GM18505 (cell line): ENCODE data around the gene PKN2.
"Not testable (repeated sequence)": the region's sequence is repeated elsewhere in the genome, so short reads cannot be mapped to it uniquely, and the experiment has no call there.

Experiments used
- ATAC-seq: cut with Tn5 transposase; IDR thresholded peaks from one replicate; pipeline ENCODE4 v1.9.1; 2021; ENCODE audit not compliant: unreplicated experiment
- POLR2A ChIP-seq: IDR thresholded peaks from 4 replicates; pipeline ENCODE4 v1.6.1; 2011; ENCODE audit warnings: borderline replicate concordance; ENCODE audit not compliant: insufficient read depth, insufficient read length; ENCODE audit errors: extremely low read depth

The PKN2 gene

GRCh38 chr1:88812366-88812765 lies 128.3 kb downstream of the PKN2 start:
- no peak for TF ChIP-seq POLR2A
- ATAC-seq, result no peak

- no peak for TF ChIP-seq POLR2A
- ATAC-seq, result no peak
These were observed 129.4 kb downstream of the PKN2 start for GRCh38 chr1:88813471-88813870.

GRCh38 chr1:88819642-88820041 lies 135.6 kb downstream of the PKN2 start:
- ATAC-seq, result not testable (repeated sequence)

GRCh38 chr1:88825721-88826120 lies 141.6 kb downstream of the PKN2 start:
- TF ChIP-seq POLR2A, result no peak
- ATAC-seq, result no peak

GRCh38 chr1:88847643-88848042 lies 163.6 kb downstream of the PKN2 start:
- TF ChIP-seq POLR2A, result no peak
- ATAC-seq, result no peak

GRCh38 chr1:88851303-88852063 lies 167.4 kb downstream of the PKN2 start:
- TF ChIP-seq POLR2A, result no peak
- no peak for ATAC-seq

- TF ChIP-seq POLR2A, result no peak
- ATAC-seq, result no peak
These were observed 183.9 kb downstream of the PKN2 start for GRCh38 chr1:88867743-88868521.

- not testable (repeated sequence) for ATAC-seq
These were observed 185.6 kb downstream of the PKN2 start for GRCh38 chr1:88869644-88870043.

GRCh38 chr1:88873737-88874349 lies 189.8 kb downstream of the PKN2 start:
- no peak for ATAC-seq
- no peak for TF ChIP-seq POLR2A

GRCh38 chr1:88875595-88875994 lies 191.5 kb downstream of the PKN2 start:
- ATAC-seq, result no peak
- TF ChIP-seq POLR2A, result no peak

GRCh38 chr1:88876573-88877365 lies 192.7 kb downstream of the PKN2 start:
- ATAC-seq, result no peak
- TF ChIP-seq POLR2A, result no peak

GRCh38 chr1:88877382-88877825 lies 193.3 kb downstream of the PKN2 start:
- no peak for ATAC-seq
- TF ChIP-seq POLR2A, result no peak

- ATAC-seq, result no peak
- TF ChIP-seq POLR2A, result no peak
These were observed 193.8 kb downstream of the PKN2 start for GRCh38 chr1:88877911-88878310.
